BJ (cell line): ENCODE results near the gene SPRR2E. TPM values are rescaled to one million over a fixed set of nuclear protein-coding genes. Genes with fewer than 3 reads are reported as not detected.
"Not testable (repeated sequence)": the region's sequence is repeated elsewhere in the genome, so short reads cannot be mapped to it uniquely, and the experiment has no call there.

Source experiments
- CTCF ChIA-PET: fragments of 350-600 bp; formaldehyde crosslinking; extraction: SDS; loops from one replicate; lab custom pipeline; 2021; ENCODE audit warnings: antibody characterized with exemption, inconsistent platforms; lab: Yijun Ruan, JAX
- POLR2A ChIA-PET: fragments of 300-600 bp; sonication (Branson Sonifier 250); formaldehyde crosslinking; extraction: SDS; loops from one replicate; lab custom pipeline; 2021; ENCODE audit warnings: antibody characterized with exemption; lab: Charles Lee
- DNase-seq: peaks from one replicate; pipeline ENCODE4 v3.0.0-alpha.2; 2011; ENCODE audit warnings: low read depth
- H3K27me3 ChIP-seq: 2 replicates; pipeline ENCODE4 v1.6.0; 2011; ENCODE audit warnings: low read length; ENCODE audit not compliant: control insufficient read depth, insufficient read depth
- H3K36me3 ChIP-seq: 2 replicates; pipeline ENCODE4 v1.5.1; 2011; ENCODE audit warnings: low read length; ENCODE audit not compliant: control insufficient read depth, insufficient read depth
- H3K4me3 ChIP-seq: 2 replicates; pipeline ENCODE4 v1.5.1; 2011; ENCODE audit warnings: low read depth, mild to moderate bottlenecking, control low read depth, low read length
- polyA plus RNA-seq: library from polyadenylated mRNA; depleted of rRNA; stranded (reverse); fragments of >200 nt; gene quantifications from 2 replicates; pipeline ENCODE4 v1.2.3, GENCODE V29; 2011; rRNA removed
- small RNA-seq: library from RNA; depleted of rRNA; stranded (forward); fragments of <200 nt; gene quantifications from one replicate; pipeline ENCODE3, GENCODE V24; 2012; ENCODE audit warnings: low replicate concordance, low read depth; ENCODE audit not compliant: insufficient read length
- TF ChIP-seq, protein P1 (sequence below): IDR thresholded peaks from 2 replicates; pipeline ENCODE4 v1.5.1; 2011; ENCODE audit warnings: low read depth, mild to moderate bottlenecking, control low read depth, inconsistent platforms, low read length, moderate library complexity; ENCODE audit not compliant: insufficient read depth

Gene SPRR2E
- polyA plus RNA-seq, 1 experiment: not detected

DNA sequence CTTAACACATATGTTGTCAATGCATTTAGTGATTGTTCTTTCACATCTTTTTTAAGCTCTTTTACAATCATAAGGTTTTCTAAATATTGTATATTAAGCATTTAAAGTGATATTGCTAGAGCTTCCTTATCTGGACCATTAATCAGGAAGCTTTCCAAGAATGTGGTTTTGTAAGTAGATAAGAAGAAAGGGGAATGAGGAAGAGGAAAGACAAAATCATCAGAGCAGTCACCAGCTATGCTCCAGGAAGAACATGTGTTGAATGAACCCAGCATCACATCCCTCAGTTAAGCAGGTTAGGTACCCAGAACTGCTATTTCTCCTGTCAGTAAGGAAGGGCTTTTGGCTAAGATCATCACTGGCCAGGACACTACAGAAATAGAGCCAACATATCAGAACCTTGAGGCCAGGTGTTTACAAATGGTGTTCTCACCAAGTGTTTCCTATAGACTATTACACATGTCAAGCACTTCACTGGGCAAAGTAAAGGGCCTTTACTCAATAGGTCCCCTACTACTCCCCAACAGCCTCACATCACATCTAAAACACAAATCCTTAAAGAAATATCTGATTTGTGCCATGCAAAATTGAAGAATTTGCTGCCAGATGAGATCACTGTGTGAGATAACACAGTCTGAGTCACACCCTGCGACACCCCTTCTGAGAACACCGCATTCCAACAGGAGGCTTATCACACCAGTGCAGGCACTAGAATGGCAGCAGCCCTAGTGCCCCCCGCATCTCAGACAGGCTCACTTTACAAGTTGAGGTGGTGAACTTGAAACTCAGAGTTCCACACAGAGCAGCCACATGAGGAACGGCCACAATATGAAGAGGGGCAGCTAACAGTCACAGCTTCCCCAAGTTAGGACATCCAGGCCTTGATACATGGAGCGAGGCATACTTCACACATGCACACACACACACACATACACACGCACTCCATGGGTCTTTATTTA lies 35.2 kb downstream of the SPRR2E start:
- no peak overlapping the region for H3K4me3 ChIP-seq
- ChIA-PET POLR2A (no interaction called here), CTCF (no interaction called here)
- TF ChIP-seq, protein P1, sequence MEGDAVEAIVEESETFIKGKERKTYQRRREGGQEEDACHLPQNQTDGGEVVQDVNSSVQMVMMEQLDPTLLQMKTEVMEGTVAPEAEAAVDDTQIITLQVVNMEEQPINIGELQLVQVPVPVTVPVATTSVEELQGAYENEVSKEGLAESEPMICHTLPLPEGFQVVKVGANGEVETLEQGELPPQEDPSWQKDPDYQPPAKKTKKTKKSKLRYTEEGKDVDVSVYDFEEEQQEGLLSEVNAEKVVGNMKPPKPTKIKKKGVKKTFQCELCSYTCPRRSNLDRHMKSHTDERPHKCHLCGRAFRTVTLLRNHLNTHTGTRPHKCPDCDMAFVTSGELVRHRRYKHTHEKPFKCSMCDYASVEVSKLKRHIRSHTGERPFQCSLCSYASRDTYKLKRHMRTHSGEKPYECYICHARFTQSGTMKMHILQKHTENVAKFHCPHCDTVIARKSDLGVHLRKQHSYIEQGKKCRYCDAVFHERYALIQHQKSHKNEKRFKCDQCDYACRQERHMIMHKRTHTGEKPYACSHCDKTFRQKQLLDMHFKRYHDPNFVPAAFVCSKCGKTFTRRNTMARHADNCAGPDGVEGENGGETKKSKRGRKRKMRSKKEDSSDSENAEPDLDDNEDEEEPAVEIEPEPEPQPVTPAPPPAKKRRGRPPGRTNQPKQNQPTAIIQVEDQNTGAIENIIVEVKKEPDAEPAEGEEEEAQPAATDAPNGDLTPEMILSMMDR: no peak
- no peaks in the 10 kb centered on the region for H3K36me3 ChIP-seq
- no peak for DNase-seq
- H3K27me3 ChIP-seq: no peaks in the 10 kb centered on the region

- POLR2A ChIA-PET: no interaction called here
- Histone ChIP-seq H3K4me3 (no peak overlapping the region), H3K36me3 (no peaks in the 10 kb centered on the region), H3K27me3 (no peaks in the 10 kb centered on the region)
- CTCF ChIA-PET: no interaction called here
- DNase-seq: no peak
- TF ChIP-seq, protein P1: no peak
These were observed 36.2 kb downstream of the SPRR2E start for GRCh38 chr1:153058154-153058553.

DNA sequence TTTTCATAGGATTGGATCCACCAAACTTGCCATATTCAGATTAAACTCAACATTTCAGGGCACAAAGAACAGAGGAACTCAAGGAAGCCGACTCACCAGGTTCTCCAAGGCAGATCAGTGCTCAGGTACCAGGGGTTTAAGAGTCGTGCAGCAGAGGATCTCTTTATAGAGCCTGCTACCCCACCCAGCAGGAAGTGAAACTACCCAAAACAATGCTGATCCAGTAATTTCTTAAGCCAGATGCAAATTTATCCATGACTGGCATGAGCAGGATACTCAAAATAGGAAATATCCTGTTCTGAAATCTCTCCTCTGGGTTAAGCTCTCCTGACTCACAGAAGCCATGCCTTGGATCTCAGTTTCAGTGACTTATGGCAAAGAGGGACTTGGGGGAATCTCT lies 37.0 kb downstream of the SPRR2E start, which contains the start of gene SPRR2A:
SPRR2A (minus strand) TSS at position 138 of the 400 bp plus-strand sequence. CDS start 777 bp downstream, outside the sequence.
- ChIA-PET POLR2A (no interaction called here), CTCF (no interaction called here)
- TF ChIP-seq, protein P1: no peak
- H3K36me3 ChIP-seq: no peaks in the 10 kb centered on the region
- H3K27me3 ChIP-seq: no peaks in the 10 kb centered on the region
- H3K4me3 ChIP-seq: no peak within 1 kb of the TSS
- no peak for DNase-seq

DNA sequence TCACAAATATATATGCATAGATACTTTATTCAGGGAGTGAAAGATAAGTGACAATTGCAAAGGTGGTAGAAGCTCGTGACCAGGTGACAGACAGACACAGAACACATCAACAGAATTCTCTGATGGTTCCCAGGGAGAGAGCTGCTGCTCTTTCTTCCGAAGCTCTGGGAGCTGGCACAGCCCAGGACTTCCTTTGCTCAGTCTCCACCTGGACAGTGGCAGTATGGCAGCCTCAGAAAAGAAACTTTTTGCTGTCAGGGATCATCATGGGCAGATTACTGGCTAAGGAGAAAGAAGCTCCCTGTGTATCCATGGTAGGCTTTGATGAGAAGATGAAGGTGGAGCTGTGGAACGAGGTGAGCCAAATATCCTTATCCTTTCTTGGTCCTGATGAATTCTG lies 38.2 kb downstream of the SPRR2E start:
- CTCF ChIA-PET, H3K36me3 ChIP-seq, DNase-seq, H3K27me3 ChIP-seq, H3K4me3 ChIP-seq, POLR2A ChIA-PET: not testable (repeated sequence)

- DNase-seq: no peak
- H3K4me3 ChIP-seq: no peak overlapping the region
- H3K27me3 ChIP-seq: no peaks in the 10 kb centered on the region
- POLR2A ChIA-PET: no interaction called here
- H3K36me3 ChIP-seq: no peaks in the 10 kb centered on the region
- CTCF ChIA-PET: no interaction called here
- TF ChIP-seq, protein P1: no peak
These were observed 45.1 kb downstream of the SPRR2E start for GRCh38 chr1:153049211-153049610.

Small RNA genes lying within 50 kb of the gene (small RNA-seq; reads per million reads assigned to genes)
- not detected for gene SPRR2C

Other genes starting within 250 kb of the SPRR2E start
- gene LCE7A, start 234.5 kb downstream of the SPRR2E start, polyA plus RNA-seq: not detected in 2 replicates
- not detected in 2 replicates for gene SMCP, start 216.2 kb downstream of the SPRR2E start, polyA plus RNA-seq
- 0.05 TPM in 1 of 2 replicates, not detected in the other for gene IVL, start 186.0 kb downstream of the SPRR2E start, polyA plus RNA-seq
- gene SPRR5, start 147.3 kb downstream of the SPRR2E start, polyA plus RNA-seq: not detected in 2 replicates
- not detected in 2 replicates for gene SPRR4, start 123.9 kb downstream of the SPRR2E start, polyA plus RNA-seq
- not detected in 2 replicates for gene SPRR1A, start 110.4 kb downstream of the SPRR2E start, polyA plus RNA-seq
- gene SPRR3, start 92.8 kb downstream of the SPRR2E start, polyA plus RNA-seq: not detected in 2 replicates
- gene SPRR1B, start 63.3 kb downstream of the SPRR2E start, polyA plus RNA-seq: not detected in 2 replicates
- not detected in 2 replicates for gene SPRR2D, start 53.4 kb downstream of the SPRR2E start, polyA plus RNA-seq
- gene SPRR2A, start 37.0 kb downstream of the SPRR2E start, polyA plus RNA-seq: not detected in 2 replicates
- not detected in 2 replicates for gene SPRR2B, start 22.9 kb downstream of the SPRR2E start, polyA plus RNA-seq
- gene SPRR2F, start 19.0 kb upstream of the SPRR2E start, polyA plus RNA-seq: not detected in 2 replicates
- not detected in 2 replicates for gene SPRR2G, start 56.4 kb upstream of the SPRR2E start, polyA plus RNA-seq
- gene LELP1, start 108.9 kb upstream of the SPRR2E start, polyA plus RNA-seq: not detected in 2 replicates
- not detected in 2 replicates for gene PRR9, start 123.1 kb upstream of the SPRR2E start, polyA plus RNA-seq
- gene LORICRIN, start 165.2 kb upstream of the SPRR2E start, polyA plus RNA-seq: not detected in 2 replicates
- gene PGLYRP3, start 218.4 kb upstream of the SPRR2E start, polyA plus RNA-seq: not detected in 2 replicates